Kidney epithelial cell (primary cell): ENCODE data around the gene SNCA. TPM values are rescaled to one million over a fixed set of nuclear protein-coding genes. Genes with fewer than 3 reads are reported as not detected.

Source experiments
- DNase-seq: peaks from one replicate; pipeline ENCODE4 v3.0.0-alpha.2; 2010; ENCODE audit warnings: low read depth
- H3K27me3 ChIP-seq: 2 replicates; pipeline ENCODE4 v1.6.0; 2011; ENCODE audit warnings: low read length; ENCODE audit not compliant: control insufficient read depth, insufficient read depth
- H3K36me3 ChIP-seq: 2 replicates; pipeline ENCODE4 v1.5.1; 2011; ENCODE audit warnings: low read length; ENCODE audit not compliant: control insufficient read depth, insufficient read depth
- H3K4me3 ChIP-seq: 2 replicates; pipeline ENCODE4 v1.5.1; 2011; ENCODE audit warnings: low read depth, mild to moderate bottlenecking, control low read depth, low read length
- CTCF ChIP-seq: IDR thresholded peaks from 2 replicates; pipeline ENCODE4 v1.5.1; 2011; ENCODE audit warnings: mild to moderate bottlenecking, moderate library complexity, low read length, control low read depth, inconsistent platforms; ENCODE audit not compliant: insufficient read depth, poor library complexity, severe bottlenecking
- total RNA-seq: library from RNA; depleted of rRNA; stranded (reverse); fragments of >200 nt; gene quantifications from 2 replicates; pipeline ENCODE4 v1.2.3, GENCODE V29; 2015

SNCA gene
- total RNA-seq, 1 donor from 2014 or later, result 8.7 TPM

DNA sequence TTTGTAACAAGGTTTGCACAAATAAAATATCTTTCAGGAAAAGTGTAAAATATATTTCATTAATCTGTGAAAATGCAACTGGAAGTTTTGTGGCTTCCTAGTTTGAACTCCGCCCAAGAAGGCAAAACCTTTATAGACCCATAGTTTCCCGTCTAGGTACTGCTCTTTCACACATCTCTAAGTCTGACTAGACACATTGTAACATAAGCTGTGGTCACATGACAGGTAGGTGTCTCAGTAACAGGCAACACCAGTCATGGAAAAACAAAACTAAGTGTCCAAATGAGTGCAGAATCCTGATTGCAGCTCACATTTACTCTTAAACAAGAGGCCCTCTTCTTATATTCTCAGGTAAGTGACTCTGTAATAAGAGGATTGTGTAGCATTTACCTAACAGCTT, 55.6 kb downstream of the SNCA start:
- TF ChIP-seq CTCF, result no peak
- H3K27me3 ChIP-seq, result no peaks in the 10 kb centered on the region
- H3K36me3 ChIP-seq, result no peaks in the 10 kb centered on the region
- H3K4me3 ChIP-seq, result no peak overlapping the region
- DNase-seq, result no peak

- DNase-seq, result no peak
- Histone ChIP-seq H3K4me3 (no peak overlapping the region), H3K27me3 (no peaks in the 10 kb centered on the region), H3K36me3 (no peaks in the 10 kb centered on the region)
- TF ChIP-seq CTCF, result no peak
These were observed 63.2 kb downstream of the SNCA start for GRCh38 chr4:89773805-89774204.

DNA sequence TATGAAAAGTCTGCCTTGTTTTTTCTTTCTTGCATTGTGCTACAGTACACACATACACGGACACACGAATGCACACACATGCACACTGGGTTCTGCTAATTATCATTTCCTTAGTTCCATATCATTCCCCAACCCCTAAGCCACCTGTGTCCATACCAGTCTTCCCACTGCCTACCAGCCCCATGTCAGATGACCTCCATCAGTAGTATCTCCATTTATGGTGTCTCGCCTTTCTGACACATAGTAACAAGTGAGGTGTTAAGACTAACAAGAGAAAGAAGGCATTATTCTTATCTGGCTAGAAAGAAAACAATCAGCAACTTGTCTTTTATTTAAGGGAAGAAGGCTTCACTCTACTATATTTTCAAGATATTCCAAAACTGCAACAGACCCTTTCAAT, 67.1 kb downstream of the SNCA start:
- no peaks in the 10 kb centered on the region for H3K27me3 ChIP-seq
- no peaks in the 10 kb centered on the region for H3K36me3 ChIP-seq
- TF ChIP-seq CTCF, result no peak
- DNase-seq, result no peak
- H3K4me3 ChIP-seq, result no peak overlapping the region

DNA sequence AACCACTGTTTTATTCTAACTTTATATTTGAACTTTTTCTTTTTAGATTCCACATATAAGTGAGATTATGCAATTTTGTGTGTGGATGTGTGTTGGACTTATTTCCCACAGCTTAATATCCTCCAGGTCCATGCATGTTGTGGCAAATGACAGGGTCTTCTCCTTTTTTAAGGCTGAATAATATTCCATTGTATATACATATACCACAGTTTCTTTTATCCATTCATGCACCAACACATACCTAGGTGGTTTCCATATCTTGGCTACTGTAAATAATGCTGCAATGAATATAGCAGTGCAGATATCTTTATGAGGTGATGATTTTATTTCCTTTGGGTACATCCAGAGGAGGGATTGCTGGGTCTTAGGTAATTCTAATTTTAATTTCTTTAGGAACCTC, 69.0 kb downstream of the SNCA start:
- no peak for TF ChIP-seq CTCF
- no peak for DNase-seq
- no peak overlapping the region for H3K4me3 ChIP-seq
- H3K36me3 ChIP-seq, result no peaks in the 10 kb centered on the region
- H3K27me3 ChIP-seq, result no peaks in the 10 kb centered on the region

DNA sequence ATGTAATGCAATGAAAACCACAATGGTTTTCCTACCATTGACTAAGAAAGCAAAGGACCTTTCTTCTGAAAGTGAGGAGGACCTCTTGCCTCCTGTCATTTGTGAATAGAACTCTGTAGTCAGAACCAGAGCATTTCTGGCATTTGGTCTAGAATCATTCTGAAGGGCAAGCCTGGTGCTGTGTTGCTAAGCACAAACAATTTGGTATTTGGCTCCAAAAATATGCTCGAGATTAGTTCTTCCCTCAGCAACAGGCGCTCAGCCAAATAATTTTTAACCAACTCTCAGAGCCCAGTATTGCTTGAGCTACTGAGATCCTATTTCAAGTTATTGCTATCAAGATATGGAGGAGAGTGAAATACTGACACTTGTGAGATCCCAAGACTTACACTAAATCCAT, 71.0 kb downstream of the SNCA start:
- no peaks in the 10 kb centered on the region for H3K36me3 ChIP-seq
- TF ChIP-seq CTCF, result no peak
- H3K4me3 ChIP-seq, result no peak overlapping the region
- DNase-seq, result no peak
- H3K27me3 ChIP-seq, result no peaks in the 10 kb centered on the region

DNA sequence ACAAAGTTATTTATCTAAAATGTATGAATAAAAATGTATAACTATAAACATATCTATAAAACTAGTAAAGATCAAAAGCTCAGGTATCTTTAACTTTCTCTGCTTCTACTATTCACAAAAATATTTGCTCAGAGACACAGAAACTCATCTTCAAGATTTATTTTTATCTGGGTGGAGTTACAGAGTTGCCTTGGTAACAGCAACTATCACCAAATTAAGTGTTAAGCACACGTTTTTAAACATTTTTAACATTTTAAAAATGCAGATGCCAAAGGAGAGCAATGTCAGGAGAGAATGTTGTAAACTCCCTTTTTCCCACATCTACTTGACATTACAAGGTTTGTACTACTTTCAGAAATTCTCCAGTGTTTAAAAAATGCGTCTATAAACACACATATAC, 71.4 kb downstream of the SNCA start:
- Histone ChIP-seq H3K4me3 (no peak overlapping the region), H3K27me3 (no peaks in the 10 kb centered on the region), H3K36me3 (no peaks in the 10 kb centered on the region)
- DNase-seq, result no peak
- no peak for TF ChIP-seq CTCF
